ENCODE results near the gene MARK3.

DNA sequence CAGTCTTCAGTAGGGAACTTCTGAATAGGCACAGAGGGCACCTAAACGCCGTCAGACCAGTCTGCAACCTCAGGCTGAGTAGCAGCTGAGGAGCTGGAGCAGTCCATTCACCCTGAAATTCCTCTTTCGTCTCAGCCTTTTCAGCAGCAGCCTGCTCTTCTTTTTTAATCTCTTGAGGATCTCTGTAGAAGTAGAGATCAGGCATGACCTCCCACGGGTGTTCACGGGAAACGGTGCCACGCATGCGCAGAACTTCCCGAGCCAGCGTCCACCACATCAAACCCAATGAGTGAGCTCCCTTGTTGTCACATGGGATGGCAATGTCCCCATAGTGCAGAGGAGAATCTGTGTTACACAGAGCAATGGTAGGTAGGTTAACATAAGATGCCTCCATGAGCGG, 11.1 kb upstream of the MARK3 start:
- TF ChIP-seq, protein P1, sequence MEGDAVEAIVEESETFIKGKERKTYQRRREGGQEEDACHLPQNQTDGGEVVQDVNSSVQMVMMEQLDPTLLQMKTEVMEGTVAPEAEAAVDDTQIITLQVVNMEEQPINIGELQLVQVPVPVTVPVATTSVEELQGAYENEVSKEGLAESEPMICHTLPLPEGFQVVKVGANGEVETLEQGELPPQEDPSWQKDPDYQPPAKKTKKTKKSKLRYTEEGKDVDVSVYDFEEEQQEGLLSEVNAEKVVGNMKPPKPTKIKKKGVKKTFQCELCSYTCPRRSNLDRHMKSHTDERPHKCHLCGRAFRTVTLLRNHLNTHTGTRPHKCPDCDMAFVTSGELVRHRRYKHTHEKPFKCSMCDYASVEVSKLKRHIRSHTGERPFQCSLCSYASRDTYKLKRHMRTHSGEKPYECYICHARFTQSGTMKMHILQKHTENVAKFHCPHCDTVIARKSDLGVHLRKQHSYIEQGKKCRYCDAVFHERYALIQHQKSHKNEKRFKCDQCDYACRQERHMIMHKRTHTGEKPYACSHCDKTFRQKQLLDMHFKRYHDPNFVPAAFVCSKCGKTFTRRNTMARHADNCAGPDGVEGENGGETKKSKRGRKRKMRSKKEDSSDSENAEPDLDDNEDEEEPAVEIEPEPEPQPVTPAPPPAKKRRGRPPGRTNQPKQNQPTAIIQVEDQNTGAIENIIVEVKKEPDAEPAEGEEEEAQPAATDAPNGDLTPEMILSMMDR (IDR thresholded peaks at IDR 0.05; ENCODE audit: insufficient read depth, low read length): no peak
- TF ChIP-seq, protein P2, sequence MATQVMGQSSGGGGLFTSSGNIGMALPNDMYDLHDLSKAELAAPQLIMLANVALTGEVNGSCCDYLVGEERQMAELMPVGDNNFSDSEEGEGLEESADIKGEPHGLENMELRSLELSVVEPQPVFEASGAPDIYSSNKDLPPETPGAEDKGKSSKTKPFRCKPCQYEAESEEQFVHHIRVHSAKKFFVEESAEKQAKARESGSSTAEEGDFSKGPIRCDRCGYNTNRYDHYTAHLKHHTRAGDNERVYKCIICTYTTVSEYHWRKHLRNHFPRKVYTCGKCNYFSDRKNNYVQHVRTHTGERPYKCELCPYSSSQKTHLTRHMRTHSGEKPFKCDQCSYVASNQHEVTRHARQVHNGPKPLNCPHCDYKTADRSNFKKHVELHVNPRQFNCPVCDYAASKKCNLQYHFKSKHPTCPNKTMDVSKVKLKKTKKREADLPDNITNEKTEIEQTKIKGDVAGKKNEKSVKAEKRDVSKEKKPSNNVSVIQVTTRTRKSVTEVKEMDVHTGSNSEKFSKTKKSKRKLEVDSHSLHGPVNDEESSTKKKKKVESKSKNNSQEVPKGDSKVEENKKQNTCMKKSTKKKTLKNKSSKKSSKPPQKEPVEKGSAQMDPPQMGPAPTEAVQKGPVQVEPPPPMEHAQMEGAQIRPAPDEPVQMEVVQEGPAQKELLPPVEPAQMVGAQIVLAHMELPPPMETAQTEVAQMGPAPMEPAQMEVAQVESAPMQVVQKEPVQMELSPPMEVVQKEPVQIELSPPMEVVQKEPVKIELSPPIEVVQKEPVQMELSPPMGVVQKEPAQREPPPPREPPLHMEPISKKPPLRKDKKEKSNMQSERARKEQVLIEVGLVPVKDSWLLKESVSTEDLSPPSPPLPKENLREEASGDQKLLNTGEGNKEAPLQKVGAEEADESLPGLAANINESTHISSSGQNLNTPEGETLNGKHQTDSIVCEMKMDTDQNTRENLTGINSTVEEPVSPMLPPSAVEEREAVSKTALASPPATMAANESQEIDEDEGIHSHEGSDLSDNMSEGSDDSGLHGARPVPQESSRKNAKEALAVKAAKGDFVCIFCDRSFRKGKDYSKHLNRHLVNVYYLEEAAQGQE (IDR thresholded peaks at IDR 0.05; ENCODE audit: insufficient replicate concordance, low read depth): no peak

All from HL-60 (cell line).